HG03095 (cell line): ENCODE results near the gene DTD2.

Experiments used
- ATAC-seq: cut with Tn5 transposase; IDR thresholded peaks from one replicate; pipeline ENCODE4 v1.9.1; 2021; ENCODE audit warnings: moderate library complexity; ENCODE audit not compliant: unreplicated experiment

DTD2 gene

GRCh38 chr14:31408421-31408820 lies 48.9 kb downstream of the DTD2 start:
- ATAC-seq, result no peak

DNA sequence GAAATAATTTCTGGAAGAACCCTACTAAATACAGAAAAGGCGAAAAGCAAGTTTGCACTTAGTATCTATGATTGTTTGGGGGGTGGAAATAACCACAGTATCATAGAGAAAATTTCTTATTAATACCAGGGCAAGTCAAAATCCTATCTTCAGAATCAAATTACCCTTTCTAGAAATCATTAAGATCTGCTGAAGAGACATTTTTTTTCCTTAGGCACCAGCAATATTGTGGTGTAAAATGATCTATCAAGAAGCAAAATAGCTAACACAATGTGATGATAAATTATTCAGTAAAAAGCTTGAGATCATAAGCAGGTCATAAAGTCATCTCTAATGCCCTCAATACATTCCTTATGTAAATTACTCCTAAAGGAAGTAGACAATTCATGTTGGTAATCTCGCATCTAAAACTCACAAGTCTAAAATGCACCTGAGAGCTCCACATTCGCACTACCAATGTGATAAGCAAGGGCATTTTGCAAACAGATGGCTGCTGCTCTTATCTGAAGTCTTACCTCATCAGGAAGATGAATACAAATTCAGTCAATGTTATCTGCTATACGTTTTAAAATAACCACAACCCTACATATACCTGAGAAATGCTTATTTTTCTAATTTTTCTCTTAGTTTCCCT lies 51.6 kb downstream of the DTD2 start:
- ATAC-seq, result no peak

DNA sequence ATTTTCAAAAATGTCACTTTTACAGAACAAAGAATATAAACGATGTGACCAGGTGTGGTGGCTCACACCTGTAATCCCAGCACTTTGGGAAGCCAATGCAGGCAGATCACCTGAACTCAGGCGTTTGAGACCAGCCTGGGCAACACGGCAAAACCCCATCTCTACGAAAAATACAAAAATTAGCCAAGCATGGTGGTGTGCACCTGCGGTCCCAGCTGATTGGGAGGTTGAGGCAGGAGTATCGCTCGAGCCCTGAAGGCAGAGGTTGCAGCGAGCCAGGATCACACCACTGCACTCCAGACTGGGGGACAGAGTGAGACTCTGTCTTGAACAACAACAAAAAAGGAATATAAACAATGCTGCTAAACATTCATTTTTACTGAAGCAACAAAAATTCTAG lies 52.2 kb downstream of the DTD2 start:
- no peak for ATAC-seq

DNA sequence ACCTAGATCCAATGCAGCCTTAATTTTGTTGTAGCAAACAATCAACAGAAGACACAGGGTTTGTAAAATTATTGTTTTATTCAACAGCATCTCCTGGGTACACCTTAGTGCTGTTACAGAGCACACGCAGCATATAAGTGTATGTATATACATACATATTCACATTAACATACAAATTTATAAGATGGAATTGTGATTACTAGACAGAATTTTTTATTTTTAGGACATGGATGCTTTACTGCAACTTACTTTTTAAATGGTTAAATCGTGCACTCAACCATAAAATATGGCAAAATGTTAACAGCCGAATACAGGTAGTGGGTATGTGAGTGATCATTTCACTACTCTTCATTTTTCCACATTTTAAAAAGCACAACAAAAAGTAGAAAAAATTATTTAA lies 53.6 kb downstream of the DTD2 start:
- ATAC-seq, result no peak

DNA sequence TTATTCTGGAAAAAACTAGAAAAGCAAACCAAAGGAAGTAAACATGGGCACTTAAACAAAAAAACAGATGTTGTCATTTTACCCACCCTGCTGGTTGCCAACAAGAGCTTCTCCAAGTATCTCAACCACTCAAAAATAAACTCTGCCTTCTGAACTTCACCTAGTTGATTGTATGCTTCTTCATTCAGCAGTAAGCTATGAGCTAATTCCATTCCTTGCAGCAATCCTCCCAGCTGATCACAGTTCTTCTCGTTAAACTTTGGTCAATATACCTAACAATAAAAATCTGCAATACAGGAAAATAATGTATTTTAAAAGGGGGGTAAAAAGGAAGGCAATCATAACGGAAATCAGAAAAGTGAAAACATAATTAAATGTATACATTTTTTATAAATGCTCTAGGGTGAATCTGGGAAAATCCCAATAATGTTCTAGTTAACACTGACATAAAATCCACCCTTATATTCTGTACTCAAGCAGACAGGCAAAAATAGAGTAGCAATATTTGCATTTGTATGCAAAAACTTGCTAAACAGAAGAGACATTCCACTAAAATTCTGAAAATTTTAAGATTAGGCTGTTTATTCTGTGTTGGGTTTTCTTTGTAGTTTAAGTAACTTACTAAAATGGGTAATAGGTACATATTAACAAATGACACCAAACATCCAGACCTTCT lies 54.4 kb downstream of the DTD2 start:
- no peak for ATAC-seq

DNA sequence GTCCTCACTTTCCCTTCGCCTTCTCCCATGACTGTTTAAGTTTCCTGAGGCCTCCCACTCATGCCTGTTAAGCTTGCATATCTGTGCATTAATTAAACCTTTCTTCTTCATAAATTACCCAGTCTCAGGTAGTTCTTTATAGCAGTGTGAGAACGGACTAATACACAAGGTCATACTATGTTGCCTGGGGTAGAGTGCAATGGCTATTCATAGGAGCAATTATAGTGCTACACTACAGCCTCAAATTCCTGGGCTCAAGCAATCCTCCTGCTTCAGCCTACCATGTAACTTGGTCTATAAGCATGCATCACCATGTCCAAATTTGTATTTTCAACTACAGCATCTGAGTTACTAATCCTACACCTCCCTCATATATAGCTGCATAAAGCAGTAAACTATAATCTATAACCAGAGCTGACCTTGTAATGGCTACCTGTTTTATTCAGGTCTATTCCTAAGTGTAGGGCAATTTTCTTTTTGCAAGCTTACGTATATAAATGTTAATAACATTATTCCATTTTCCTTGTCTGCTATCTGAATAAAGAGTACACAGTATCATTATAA lies 55.9 kb downstream of the DTD2 start:
- ATAC-seq, result no peak

GRCh38 chr14:31400031-31400638 lies 57.2 kb downstream of the DTD2 start:
- peak; percentile 59 for ATAC-seq
